ENCODE measurements around the gene CPPED1. TPM values are rescaled to one million over a fixed set of nuclear protein-coding genes. Genes with fewer than 3 reads are reported as not detected.

The CPPED1 gene
- total RNA-seq, 1 donor from 2014 or later = 41.3 TPM

- Mint-ChIP-seq H3K4me1 (ENCODE audit: low read depth, unreplicated experiment) (peaks cover 5% of the 10 kb centered on the region), H3K27ac (ENCODE audit: unreplicated experiment) (no peak overlapping the region), H3K36me3 (ENCODE audit: unreplicated experiment) (peaks cover 8% of the 10 kb centered on the region), H3K4me3 (ENCODE audit: unreplicated experiment) (no peak overlapping the region), H3K27me3 (ENCODE audit: unreplicated experiment) (peaks cover 3% of the 10 kb centered on the region), H3K9me3 (ENCODE audit: unreplicated experiment) (no peaks in the 10 kb centered on the region)
- DNase-seq = no peak
- TF ChIP-seq CTCF (IDR thresholded peaks at IDR 0.05; ENCODE audit: partially characterized antibody, unreplicated experiment) = no peak
Observed at GRCh38 chr16:12811441-12812383, 8.0 kb upstream of the CPPED1 start.

DNA sequence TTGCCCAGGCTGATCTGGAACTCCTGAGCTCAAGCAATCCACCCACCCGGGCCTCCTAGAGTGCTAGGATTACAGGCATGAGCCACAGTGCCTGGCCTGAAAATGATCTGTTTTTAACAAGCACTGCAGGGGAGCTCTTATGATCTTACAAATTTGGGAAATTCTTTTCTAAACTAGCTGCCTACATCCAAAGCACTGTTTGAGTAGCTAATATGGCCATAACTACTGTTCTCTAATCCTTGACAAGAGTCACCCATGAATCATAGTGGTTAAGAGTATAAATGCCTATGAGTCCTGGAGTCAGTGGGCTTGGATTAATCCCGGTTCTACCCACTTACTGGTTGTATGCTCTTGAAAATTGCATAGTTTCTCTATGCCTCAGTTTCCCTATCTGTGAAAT is 1.4 kb upstream of the CPPED1 start:
- Mint-ChIP-seq H3K27ac (ENCODE audit: unreplicated experiment) (no peak overlapping the region), H3K9me3 (ENCODE audit: unreplicated experiment) (peaks cover 3% of the 10 kb centered on the region), H3K36me3 (ENCODE audit: unreplicated experiment) (no peaks in the 10 kb centered on the region), H3K27me3 (ENCODE audit: unreplicated experiment) (peaks cover 4% of the 10 kb centered on the region), H3K4me3 (ENCODE audit: unreplicated experiment) (no peak overlapping the region), H3K4me1 (ENCODE audit: low read depth, unreplicated experiment) (peaks cover 19% of the 10 kb centered on the region)
- no peak for DNase-seq
- no peak for TF ChIP-seq CTCF (IDR thresholded peaks at IDR 0.05; ENCODE audit: partially characterized antibody, unreplicated experiment)

DNA sequence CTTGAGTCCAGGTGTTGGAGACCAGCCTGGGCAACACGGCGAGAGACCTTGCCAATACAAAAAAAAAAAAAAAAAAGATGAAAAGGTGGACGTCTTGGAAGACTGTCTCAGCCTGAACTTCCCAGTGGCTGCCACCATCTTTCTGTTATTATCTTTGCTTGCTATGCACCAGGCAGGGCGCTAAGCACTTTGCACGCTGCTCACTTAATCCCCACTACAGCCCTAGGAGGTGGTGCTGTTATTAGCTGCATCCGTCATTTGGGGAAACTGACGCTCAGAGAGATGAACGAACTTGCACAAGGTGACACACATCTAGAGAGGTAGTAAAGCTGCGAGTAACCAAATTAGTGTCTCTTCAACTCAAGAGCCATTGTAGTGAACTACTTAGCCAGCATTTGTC is 708 bp upstream of the CPPED1 start:
- no peaks in the 10 kb centered on the region for H3K36me3 Mint-ChIP-seq (ENCODE audit: unreplicated experiment)
- DNase-seq = no peak
- H3K4me1 Mint-ChIP-seq (ENCODE audit: low read depth, unreplicated experiment) = peaks cover 19% of the 10 kb centered on the region
- H3K27me3 Mint-ChIP-seq (ENCODE audit: unreplicated experiment) = peaks cover 4% of the 10 kb centered on the region
- TF ChIP-seq CTCF (IDR thresholded peaks at IDR 0.05; ENCODE audit: partially characterized antibody, unreplicated experiment) = no peak
- peak overlapping the region; percentile 94 for H3K4me3 Mint-ChIP-seq (ENCODE audit: unreplicated experiment)
- no peak overlapping the region for H3K27ac Mint-ChIP-seq (ENCODE audit: unreplicated experiment)
- peaks cover 3% of the 10 kb centered on the region for H3K9me3 Mint-ChIP-seq (ENCODE audit: unreplicated experiment)

- Mint-ChIP-seq H3K4me1 (ENCODE audit: low read depth, unreplicated experiment) (peaks cover 23% of the 10 kb centered on the region), H3K9me3 (ENCODE audit: unreplicated experiment) (peaks cover 3% of the 10 kb centered on the region)
Observed at GRCh38 chr16:12802661-12803060, 1.0 kb downstream of the CPPED1 start.

More at GRCh38 chr16:12802661-12803060, 1.0 kb downstream of the CPPED1 start:
- H3K27ac Mint-ChIP-seq (ENCODE audit: unreplicated experiment) = peak overlapping the region; percentile 90
- peak overlapping the region; percentile 94 for H3K4me3 Mint-ChIP-seq (ENCODE audit: unreplicated experiment)
- no peak for DNase-seq
- H3K27me3 Mint-ChIP-seq (ENCODE audit: unreplicated experiment) = peaks cover 2% of the 10 kb centered on the region
- TF ChIP-seq CTCF (IDR thresholded peaks at IDR 0.05; ENCODE audit: partially characterized antibody, unreplicated experiment) = no peak
- H3K36me3 Mint-ChIP-seq (ENCODE audit: unreplicated experiment) = no peaks in the 10 kb centered on the region

Measured in glutamatergic neuron (in vitro differentiated cells).